ENCODE results near the gene KRT12.
A peak's percentile ranks its signal among the peaks of the same experiment; 100 is the strongest.

The KRT12 gene

DNA sequence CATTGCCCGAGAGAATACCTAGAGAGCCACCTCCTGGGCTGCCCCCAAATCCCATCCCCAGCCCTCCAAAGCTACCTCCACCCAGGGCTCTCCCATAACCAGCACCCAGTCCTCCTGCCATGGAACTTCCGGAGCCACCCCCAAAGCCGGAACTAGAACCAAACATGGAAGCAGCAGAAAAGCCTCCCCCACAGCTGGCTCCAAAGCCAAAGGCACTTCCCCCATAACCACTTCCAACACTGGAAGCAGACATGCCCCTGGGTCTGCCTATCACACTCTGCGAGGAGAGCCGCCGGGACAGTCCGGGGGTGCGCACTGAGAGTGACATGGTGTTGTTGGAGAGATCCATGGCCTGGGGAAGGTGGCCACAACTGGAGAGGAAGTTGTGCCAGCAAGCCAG lies at the start of gene KRT12:
TSS of gene KRT12 (minus strand) at position 386 of the 400 bp plus-strand sequence. CDS start at position 349, 37 bp downstream.
- DNase-seq, result no peak

DNA sequence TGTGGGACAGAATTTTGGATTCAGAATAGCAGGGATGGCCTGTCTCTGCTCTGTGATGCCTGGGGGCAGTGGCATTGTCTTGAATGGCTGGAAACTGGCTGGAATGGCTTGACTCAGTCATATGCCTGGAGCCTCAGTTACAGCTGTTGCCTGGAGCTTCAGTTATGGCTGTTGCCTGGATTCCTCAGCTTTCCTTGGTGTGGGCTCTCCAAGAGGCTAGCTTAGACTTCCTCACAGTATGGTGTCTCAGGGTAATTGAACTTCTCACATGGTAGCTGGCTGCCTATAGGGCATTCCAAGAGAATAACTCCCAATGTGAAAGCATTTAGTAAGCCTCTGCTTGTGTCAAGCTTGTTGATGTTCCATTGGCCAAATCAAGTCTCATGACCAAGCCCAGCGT lies 49.3 kb upstream of the KRT12 start:
- no peak for DNase-seq

DNA sequence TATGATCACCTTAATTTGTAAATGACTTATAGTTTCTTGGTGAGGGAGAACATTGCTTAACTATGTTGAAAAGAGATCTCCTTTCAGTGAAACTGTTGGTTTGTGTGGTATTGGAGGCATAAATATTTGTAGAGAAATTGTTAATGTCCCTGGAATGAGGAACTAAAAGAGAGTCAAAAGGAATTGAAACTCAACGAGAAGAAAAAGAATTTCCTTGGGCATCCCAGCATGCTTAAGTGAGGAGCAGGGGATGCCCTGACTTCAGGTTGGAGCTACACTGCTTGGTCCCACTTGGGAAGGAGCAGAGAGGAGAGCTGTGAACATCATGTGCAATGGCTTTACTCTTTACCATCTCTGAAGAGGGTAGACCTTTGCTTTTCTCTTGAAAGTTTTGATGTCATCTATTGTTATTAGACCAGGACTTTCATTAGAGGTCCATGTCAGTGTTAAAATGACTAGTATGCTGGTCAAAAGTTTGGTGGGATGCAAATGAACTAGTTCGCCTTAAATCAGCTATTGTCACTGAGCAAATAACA lies 48.8 kb upstream of the KRT12 start:
- DNase-seq, result no peak

DNA sequence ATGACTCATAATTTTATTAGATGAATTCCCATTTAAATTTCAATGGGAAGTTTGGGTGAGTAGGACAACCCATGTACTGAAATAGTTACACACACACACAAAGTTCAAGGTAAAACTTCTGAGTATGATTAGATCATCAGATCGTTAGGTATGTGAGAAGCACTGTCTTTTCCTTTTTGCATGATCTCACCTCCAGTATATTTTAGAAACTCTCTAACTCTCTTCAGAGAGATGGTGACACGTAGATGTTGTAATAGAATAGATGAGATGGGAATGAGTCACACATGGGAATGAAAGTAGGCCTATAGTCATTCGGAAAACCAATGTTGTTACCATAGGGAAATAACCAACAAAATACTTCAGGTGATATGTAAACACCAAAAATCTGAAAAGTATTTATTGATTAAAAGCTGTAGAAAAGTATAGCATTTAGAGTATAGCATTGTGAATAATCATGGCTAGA lies 48.2 kb upstream of the KRT12 start:
- no peak for DNase-seq

DNA sequence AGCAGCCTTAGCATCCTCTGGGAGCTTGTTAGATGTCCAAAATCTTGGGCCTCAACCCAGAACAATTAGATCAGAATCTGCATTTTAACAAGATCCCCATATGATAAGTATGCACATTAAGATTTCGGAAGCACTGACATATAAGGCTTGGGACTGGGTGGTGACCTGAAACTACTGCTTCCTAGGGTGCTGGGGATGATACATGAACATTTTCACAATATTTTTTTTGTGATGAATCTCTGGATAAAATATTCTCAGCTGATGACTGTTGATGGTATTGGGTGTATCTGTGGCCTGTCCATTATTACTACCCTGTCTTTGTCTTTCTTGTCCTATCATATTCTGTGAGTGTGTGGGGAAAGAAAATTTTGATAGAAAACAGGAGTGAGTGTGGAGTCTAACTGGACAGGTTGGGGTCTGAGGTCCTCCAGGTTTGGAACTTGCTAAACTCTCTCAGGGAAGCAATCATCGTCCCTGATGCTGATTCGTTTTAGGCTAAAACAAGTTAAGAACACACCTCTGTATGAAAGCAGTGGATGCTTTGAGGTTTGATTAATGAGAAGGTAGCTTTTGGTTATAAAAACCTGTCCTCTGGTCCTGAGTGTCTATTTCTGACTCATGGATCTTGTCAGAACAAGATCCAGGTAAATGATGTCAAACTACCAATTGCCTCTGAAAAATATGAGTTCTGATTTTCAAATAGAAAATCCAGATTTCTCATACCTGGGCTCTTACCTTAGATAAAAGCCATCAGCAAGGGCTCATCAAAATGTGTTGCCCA lies 47.2 kb upstream of the KRT12 start:
- no peak for DNase-seq

DNA sequence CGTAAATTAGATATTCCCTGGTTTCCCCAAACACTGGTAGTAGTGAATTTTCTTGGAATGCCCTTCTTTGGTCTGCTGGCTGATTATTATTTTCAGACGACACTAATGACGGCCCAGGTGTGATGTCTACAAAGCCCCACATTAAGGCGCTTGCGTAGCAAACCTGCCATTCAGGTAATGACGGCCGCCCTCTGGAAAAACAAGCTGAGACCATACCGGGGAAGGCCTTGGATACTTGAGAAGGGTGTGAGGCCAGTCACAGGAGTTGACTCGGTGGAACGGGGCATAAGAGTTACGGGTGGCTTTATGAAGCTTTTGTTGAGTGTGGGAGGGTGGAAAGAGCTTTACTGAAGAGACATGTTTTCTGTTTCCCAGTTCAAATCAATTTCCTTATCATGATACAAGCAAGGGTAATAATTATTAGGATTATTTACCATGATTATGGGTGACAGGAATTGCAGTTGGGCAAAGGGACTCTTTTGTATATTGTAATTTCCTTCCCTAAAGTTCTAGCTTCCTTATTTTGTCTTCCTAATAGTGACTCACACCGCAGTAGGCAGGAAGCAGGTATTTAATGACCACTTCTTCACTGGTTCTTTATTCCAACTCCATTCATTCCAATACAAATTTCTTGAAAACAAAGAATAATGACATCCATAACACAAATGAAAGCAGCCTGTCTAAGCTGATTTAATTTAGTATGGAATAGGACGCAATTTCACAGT lies 45.6 kb upstream of the KRT12 start:
- DNase-seq, result no peak

DNA sequence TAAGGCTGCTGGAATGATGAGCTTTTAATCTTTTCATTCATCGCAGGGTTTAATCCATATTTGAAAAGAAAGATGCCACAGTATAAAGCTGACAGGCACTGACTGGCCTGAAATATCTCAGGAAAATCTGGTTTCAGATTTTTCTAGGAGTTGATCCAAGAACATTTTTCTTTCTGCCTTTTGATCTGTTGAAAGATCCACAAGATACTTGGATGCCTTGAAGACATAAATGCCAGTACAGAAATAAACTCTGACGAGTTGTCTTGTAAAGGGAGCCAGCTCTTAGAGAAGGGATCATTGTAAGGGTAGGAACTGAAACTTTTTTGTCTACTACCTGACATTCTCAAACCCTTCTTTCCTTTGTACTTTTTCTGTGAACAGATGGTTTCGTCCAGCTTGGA lies 43.4 kb upstream of the KRT12 start:
- DNase-seq, result no peak

DNA sequence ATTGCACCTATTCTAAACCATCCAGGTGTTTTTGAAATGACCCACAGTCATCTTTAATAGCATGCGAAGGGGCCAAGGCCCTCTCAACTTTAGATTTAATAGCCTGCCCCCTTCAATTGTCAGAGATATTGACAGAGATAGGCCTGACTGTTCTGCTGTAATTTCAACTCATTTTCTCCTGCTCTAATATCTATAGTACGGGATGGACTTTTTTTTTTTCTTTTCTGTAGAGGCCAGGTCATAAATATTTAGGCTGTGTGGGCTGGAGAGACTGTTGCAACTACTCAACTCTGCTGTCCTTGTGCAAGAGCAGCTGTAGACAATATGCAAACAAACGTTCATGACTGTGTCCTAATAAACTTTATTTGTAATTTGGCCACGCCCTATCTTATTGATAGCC lies 42.7 kb upstream of the KRT12 start:
- DNase-seq, result no peak

DNA sequence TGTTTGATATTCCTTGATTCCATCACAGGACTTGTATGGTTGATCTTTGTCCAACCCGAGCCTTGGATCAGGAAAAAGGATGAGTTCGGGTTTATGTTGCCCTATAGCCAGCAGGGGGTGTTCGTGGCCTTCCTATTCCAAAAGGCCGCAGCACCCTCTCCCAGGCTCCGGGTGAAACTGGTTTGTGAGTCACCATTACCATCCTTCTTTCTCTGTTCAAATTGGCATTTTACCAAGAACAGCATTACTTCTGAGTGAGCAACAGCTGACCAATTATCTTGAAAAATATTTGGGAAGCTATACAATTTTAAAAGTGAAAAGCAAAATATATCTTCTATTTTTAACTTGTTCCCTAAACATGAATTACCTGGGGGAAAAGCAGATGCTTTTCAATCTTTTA lies 42.3 kb upstream of the KRT12 start:
- peak; percentile 73 to 77 for DNase-seq

DNA sequence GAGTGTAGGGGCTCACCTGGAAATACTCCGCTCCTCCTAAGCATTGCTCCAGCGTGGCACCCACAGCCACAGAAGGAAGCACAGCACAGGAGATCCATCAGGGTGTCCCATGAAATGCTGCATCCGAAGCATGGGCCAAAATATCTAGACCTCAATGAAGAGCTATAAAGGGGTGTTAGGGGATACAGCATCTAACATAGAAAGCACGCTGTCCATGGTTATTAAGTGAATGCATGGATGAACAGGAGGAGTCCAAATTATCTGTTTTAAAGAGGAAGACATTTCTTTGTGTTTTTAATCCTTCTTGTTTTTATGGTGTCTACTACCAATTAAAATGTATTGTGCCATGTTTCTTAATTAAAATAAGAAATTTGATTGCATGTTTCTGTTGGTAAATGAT lies 39.6 kb upstream of the KRT12 start:
- no peak for DNase-seq

DNA sequence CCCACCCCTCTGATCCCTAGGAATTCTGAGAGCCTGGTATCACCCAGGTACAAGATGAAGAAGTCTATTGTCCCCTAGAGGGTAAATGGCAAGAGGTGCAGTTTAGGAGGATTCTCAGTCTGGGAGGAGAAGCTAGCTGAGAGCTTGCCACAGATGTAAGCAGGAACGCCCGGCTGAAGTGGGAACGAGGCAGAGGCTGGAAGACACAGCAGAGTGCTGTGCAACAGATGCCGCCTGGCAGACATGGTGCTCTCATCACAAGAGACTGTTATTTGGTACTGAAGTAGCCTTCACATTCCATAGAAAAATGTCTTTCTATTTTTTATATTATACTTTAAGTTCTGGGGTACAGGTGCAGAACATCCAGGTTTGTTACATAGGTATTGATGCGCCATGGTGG lies 38.3 kb upstream of the KRT12 start:
- DNase-seq, result no peak

DNA sequence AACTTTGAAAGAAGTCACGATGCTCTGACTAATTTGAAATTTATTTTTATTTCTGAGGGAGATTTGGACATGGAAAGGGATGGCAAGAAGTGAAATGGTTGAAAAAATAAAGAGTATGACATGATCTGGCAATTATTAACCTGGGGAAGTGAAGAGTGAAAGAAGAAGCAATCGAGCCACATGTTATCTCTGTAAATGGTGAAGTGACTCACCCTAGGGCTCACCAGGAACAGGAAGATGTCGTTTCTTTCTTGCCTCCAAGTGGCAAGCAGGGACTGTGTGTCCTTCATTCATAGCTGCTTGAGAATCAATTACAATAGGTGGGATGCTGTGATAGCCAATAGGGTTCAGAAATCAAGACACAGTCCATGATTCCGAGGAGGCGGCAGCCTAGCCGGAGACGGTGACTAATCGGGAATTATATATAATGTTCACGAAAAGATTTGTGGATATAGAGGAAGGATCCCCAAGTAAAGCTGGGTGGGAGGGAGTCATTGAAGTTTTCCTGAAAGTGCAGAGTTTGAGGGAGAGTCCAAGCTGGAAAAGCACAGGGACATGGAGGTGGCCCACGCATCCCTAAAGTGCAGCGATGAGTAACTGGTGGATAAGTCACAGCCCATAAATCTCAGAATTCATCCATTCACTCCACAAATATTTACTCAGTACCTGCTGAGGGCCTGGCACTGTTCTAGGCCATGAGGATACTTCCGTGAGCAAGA lies 36.3 kb upstream of the KRT12 start:
- no peak for DNase-seq

DNA sequence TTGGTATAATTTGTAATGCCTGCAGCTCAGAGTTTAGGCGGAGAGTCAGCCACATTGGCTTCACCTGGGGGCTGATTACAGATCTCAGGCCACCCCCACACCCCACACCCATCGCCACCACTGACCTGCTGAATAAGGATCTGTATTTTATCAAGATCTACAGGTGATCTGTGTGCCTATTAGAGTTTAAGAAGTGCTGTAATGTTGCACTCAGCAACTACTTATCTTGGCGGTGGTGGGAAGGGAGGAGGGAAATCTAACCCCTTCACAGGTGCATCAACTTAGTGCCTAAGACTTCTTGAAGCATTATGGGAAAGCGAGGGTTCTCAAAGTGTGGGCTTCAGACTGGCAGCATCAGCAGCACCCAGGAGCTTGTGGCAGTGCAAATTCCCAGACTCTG lies 35.5 kb upstream of the KRT12 start:
- no peak for DNase-seq

DNA sequence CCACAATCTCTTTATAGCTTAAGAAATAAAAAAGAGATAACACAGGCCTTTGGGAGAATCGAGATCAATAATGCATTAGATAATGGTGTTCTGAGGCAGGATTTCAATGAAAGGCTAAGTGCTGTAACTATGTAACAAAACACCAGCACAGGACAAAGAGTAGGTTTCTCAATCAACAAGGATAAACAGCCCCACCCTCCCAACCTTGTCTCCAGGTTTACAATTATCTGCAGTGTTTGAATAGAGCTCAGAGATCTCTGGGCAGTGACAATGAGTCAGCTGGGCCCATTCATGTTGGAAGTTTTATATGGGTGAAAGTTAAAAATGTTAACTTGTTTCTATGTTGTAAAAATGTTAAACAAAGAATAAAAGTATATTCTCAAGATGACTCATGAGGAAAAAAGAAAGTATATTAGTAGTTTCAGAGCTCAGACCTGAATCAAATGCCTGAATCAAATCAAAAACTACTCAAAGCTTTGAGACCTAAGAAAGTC lies 35.0 kb upstream of the KRT12 start:
- DNase-seq, result no peak

DNA sequence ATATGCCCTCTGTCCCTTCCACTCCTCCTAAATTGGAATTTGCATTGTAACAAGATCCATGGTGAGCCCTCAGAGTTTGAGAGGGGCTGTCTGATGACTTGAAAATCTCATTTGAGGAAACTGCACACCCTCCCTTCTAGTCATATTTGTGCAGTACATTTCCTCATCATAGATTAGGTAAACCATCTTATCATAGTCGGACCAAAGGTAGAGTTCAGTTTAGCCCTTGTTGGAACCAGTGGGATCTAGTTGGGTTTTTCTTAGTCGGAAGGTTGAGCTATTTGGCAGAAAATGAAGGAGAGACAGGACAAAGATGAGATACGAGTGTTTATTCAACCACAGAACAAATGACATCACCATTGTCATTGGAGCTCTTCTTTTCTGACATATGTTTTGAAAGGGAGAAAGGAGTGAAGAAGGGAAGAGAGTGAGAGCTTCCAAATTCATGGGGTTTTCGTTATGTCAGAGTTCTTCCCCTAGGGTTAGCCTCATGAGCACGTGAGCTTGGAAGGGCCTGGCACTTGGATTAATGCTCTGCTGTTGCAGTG lies 33.9 kb upstream of the KRT12 start:
- DNase-seq, result no peak

DNA sequence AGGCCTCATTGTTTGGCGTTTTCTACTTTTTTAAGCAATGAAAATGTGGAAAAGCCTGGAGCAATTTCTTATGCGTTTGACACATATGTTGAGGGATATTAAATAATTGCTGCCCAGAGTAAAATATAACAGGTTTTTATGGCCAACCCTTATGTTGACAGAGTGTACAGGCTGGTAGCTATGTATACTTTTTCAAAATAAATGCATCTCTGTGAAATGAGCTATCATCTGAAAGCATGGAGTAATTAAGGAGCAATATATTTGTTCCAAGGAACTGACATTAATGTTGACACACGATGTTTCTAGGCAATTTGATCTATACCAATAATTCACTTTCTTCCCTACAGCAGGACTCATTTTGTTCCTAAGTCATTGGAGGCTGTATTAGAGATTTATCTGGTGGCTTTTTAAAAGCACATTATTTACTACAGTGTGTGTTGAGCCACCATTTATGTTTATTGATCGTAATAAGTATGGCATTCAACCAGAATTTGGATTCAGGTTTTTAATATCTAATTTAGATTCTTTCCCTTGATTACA lies 30.0 kb upstream of the KRT12 start:
- DNase-seq, result no peak

DNA sequence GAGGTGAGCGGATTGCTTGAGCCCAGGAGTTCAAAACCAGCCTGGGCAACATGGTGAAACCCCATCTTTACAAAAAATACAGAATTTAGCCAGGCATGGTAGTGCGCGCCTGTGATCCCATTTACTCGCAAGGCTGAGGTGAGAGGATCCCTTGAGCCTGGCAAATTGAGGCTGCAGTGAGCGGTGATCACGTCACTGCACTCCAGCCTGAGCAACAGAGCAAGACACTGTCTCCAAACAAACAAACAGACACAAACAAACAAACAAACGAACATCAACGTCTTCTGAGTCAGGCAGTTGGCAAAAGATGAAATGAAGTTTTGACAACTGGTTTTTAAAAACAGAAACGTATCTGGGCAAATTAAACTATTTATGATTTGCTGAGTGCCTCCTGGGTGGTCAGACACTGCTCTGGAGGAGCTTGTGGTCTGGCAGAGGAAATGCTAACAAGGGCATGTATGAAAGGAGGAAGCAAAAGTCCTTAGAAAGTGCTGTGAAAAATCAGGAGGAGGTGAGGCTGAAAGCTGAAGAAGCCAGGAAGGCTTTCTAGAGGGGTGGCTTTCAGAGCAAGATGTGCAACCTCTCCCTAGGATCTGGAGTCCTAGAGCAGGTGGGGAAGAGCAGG lies 28.2 kb upstream of the KRT12 start:
- no peak for DNase-seq

DNA sequence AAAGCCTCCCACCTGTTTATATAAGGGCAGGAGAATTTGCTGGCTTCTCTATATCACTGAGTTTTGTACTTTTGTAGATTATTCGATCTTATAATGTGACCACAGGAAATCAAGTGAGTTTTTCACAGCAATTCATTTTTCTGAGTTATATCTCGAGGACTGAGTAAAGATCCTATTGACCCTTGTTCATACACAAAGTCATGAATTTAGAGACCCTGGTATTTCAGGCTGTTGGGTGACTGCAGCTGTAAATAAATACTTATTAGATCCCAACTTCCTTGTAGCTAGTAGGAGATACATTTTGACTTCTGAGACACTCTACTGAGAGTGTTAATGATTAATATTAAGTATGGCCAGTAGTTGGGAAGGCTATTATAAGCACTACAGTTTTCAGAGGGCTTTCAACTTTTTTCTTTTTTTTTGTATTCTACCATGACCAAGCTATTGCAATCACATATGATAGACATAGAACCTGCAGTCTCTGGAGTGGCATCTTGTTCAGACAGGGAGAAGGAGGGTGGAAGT lies 21.2 kb upstream of the KRT12 start:
- no peak for DNase-seq

DNA sequence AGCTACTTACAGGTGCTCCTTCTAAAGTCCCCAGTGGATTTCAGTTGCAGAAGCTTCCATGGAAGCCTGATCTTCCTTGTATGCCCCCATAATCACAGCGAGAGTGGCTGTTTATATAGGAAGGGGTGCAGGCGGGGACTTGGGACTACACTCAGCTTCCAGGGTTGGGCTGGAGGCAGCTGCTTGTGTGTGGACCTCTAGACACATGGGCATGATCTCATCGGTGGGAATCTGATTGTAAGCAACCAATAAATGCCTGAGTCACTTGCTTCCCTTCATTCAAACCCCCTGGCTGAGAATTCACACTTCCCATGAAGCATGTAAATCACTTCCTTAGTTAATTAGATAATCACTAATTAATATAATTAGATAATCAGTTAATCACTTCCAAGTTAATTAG lies 19.1 kb upstream of the KRT12 start:
- no peak for DNase-seq

DNA sequence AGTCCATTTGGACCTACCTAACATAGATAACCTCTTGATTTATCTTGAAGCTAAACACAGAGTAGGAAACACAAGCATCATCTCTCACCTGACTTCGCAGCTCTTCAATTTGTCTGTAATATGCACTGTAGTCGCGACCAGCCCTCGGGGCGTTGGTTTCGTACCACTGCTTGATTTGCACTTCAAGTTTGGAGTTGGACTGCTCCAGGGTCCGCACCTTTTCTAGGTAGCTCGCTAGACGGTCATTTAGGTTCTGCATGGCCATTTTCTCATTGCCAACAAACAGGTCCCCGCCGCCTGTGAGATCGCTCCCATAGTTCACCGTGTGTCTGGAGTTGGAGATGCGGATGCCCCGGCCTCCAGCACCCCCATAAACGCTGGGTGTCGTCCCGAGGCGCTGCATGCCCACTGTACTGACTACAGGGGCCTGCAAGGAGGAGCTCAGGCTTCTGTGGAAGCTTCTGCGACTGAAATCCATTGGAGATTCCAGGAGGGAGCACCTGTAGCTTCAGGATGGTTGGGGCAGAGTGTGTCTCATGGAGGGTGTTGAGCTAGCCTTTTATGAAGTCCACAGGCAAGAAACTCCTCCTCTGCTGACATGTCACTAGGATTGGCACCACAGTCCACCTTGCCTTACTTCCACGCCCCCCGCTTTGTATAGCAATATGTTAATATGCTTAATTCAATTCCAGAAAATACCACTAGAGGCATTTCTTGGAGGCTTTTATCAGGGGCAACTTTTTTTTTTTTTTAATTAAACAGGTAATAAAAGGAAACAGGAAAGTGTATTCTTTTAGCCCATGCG lies 17.9 kb upstream of the KRT12 start, which contains the start of gene KRT20:
TSS of gene KRT20 (minus strand) at position 535 of the 805 bp plus-strand sequence. CDS start at position 478, 57 bp downstream.
- DNase-seq, result no peak

Measured in CD4-positive, alpha-beta T cell treated with Interferon alpha-2 for 1 hour (primary cell).